H1 (cell line): ENCODE data around the gene NASP. TPM values are rescaled to one million over a fixed set of nuclear protein-coding genes. Genes with fewer than 3 reads are reported as not detected.

ENCODE experiments used
- CTCF ChIA-PET: fragments of 300-600 bp; sonication (Branson Sonifier 250); formaldehyde crosslinking; loops from one replicate; lab custom pipeline; 2021; ENCODE audit not compliant: partially characterized antibody; lab: Charles Lee
- POLR2A ChIA-PET: fragments of 300-600 bp; sonication (Branson Sonifier 250); formaldehyde crosslinking; loops from one replicate; lab custom pipeline; 2021; ENCODE audit warnings: inconsistent platforms; ENCODE audit not compliant: partially characterized antibody; lab: Charles Lee
- DNase-seq, 2 experiments: peaks; one replicate each; pipeline versions ENCODE4 v3.0.0 to v3.0.0-alpha.2; 2010 to 2022; ENCODE audit warnings: low spot score in 2 of 2, low read depth in 1 of 2, mixed read lengths in 1 of 2
- FAIRE-seq: peaks from 2 replicates; lab custom pipeline; 2011; peaks lifted over from hg19 to GRCh38; lab: Jason Lieb, UNC
- H2AFZ ChIP-seq: 2 replicates; pipeline ENCODE4 v1.8.1; 2012; ENCODE audit warnings: low read length, inconsistent platforms
- H2AK5ac ChIP-seq: 2 replicates; pipeline ENCODE4 v1.6.1; 2013; ENCODE audit warnings: low read depth, low read length
- H2BK120ac ChIP-seq: replicated peaks from 2 replicates; pipeline ENCODE3; 2013; ENCODE audit warnings: low read depth, low read length, inconsistent platforms
- H2BK12ac ChIP-seq: 2 replicates; pipeline ENCODE4 v1.6.1; 2013; ENCODE audit warnings: low read depth, low read length
- H2BK15ac ChIP-seq: 2 replicates; pipeline ENCODE4 v1.6.1; 2013; ENCODE audit warnings: low read length
- H2BK20ac ChIP-seq: 2 replicates; pipeline ENCODE4 v1.6.1; 2013; ENCODE audit warnings: low read length
- H2BK5ac ChIP-seq: 2 replicates; pipeline ENCODE4 v1.6.1; 2013; ENCODE audit warnings: low read depth, low read length
- H3K14ac ChIP-seq: 2 replicates; pipeline ENCODE4 v1.6.1; 2013; ENCODE audit warnings: inconsistent platforms; ENCODE audit not compliant: insufficient read length
- H3K18ac ChIP-seq: 2 replicates; pipeline ENCODE4 v1.6.1; 2013; ENCODE audit warnings: low read length; ENCODE audit errors: extremely low read depth
- H3K23ac ChIP-seq: 2 replicates; pipeline ENCODE4 v1.6.1; 2013; ENCODE audit warnings: inconsistent platforms; ENCODE audit not compliant: insufficient read length
- H3K23me2 ChIP-seq: 2 replicates; pipeline ENCODE4 v1.6.1; 2013; ENCODE audit warnings: low read depth, low read length
- H3K27ac ChIP-seq: 2 replicates; pipeline ENCODE4 v1.6.1; 2011; ENCODE audit warnings: low read depth, low read length, inconsistent platforms
- H3K27me3 ChIP-seq, 4 experiments: replicated peaks in 1 of 4; 1 replicate in 1 of 4; 2 replicates in 3 of 4; pipeline versions ENCODE4 v1.6.1 to v1.8.1; 2011 to 2013; ENCODE audit warnings: low read length in 3 of 4, mild to moderate bottlenecking in 3 of 4, inconsistent platforms in 2 of 4, mixed read lengths in 2 of 4, moderate library complexity in 1 of 4; ENCODE audit not compliant: control insufficient read depth in 3 of 4, insufficient read depth in 3 of 4; ENCODE audit errors: extremely low read depth in 1 of 4
- H3K36me3 ChIP-seq, 4 experiments: 2 replicates each; pipeline versions ENCODE4 v1.6.1 to v1.8.1; 2011 to 2013; ENCODE audit warnings: mild to moderate bottlenecking in 4 of 4, low read length in 3 of 4, moderate library complexity in 2 of 4, control low read depth in 1 of 4, inconsistent platforms in 1 of 4; ENCODE audit not compliant: insufficient read depth in 4 of 4, control insufficient read depth in 2 of 4
- H3K4ac ChIP-seq: replicated peaks from 2 replicates; pipeline ENCODE3; 2013; ENCODE audit warnings: low read length, low read depth, mixed read lengths, inconsistent platforms; ENCODE audit not compliant: insufficient read length
- H3K4me1 ChIP-seq, 4 experiments: replicated peaks in 1 of 4; 1 replicate in 1 of 4; 2 replicates in 3 of 4; pipeline versions ENCODE4 v1.6.1 to v1.8.1; 2011 to 2013; ENCODE audit warnings: low read length in 3 of 4, inconsistent platforms in 2 of 4, mixed read lengths in 1 of 4; ENCODE audit not compliant: insufficient read depth in 4 of 4, control insufficient read depth in 3 of 4
- H3K4me2 ChIP-seq, 2 experiments: 2 replicates each; pipeline versions ENCODE4 v1.6.1 to v1.8.1; 2011 to 2013; ENCODE audit warnings: low read depth in 2 of 2, low read length in 2 of 2, control low read depth in 1 of 2, inconsistent platforms in 1 of 2, mild to moderate bottlenecking in 1 of 2; ENCODE audit not compliant: insufficient read depth in 1 of 2
- H3K4me3 ChIP-seq, 4 experiments: fragments of 200-600, 300-600 bp in 1 of 4; sonication (generic), shearing (Covaris generic), sonication (Bioruptor Twin) in 1 of 4; 2 replicates each; pipeline versions ENCODE4 v1.5.1 to v1.8.1; 2011 to 2016; ENCODE audit warnings: low read length in 4 of 4, low read depth in 3 of 4, control low read depth in 2 of 4, inconsistent platforms in 2 of 4, mild to moderate bottlenecking in 2 of 4, mixed read lengths in 1 of 4, moderate library complexity in 1 of 4; ENCODE audit not compliant: insufficient read depth in 2 of 4; ENCODE audit errors: extremely low read depth in 1 of 4
- H3K56ac ChIP-seq: replicated peaks from 2 replicates; pipeline ENCODE3; 2013; ENCODE audit warnings: low read depth, mild to moderate bottlenecking, mixed read lengths, low read length, inconsistent platforms; ENCODE audit not compliant: insufficient read length
- H3K79me1 ChIP-seq: 2 replicates; pipeline ENCODE4 v1.6.1; 2013; ENCODE audit warnings: low read depth, low read length, control low read depth
- H3K79me2 ChIP-seq, 2 experiments: 2 replicates each; pipeline versions ENCODE4 v1.6.1 to v1.8.1; 2012 to 2013; ENCODE audit warnings: low read length in 2 of 2, mild to moderate bottlenecking in 2 of 2, inconsistent platforms in 1 of 2; ENCODE audit not compliant: insufficient read depth in 2 of 2, control insufficient read depth in 1 of 2
- H3K9ac ChIP-seq, 4 experiments: replicated peaks in 1 of 4; 1 replicate in 1 of 4; 2 replicates in 3 of 4; pipeline versions ENCODE4 v1.6.1 to v1.8.1; 2011 to 2013; ENCODE audit warnings: low read depth in 3 of 4, low read length in 3 of 4, control low read depth in 2 of 4, mild to moderate bottlenecking in 2 of 4, moderate library complexity in 2 of 4, inconsistent platforms in 1 of 4; ENCODE audit errors: extremely low read depth in 1 of 4
- H3K9me3 ChIP-seq, 2 experiments: 2 replicates each; pipeline versions ENCODE4 v1.6.1 to v1.8.1; 2012 to 2013; ENCODE audit warnings: mild to moderate bottlenecking in 2 of 2, moderate library complexity in 2 of 2, control low read depth in 1 of 2, inconsistent platforms in 1 of 2, low read depth in 1 of 2, low read length in 1 of 2, mixed read lengths in 1 of 2; ENCODE audit not compliant: insufficient read depth in 2 of 2
- H4K20me1 ChIP-seq, 2 experiments: replicated peaks in 1 of 2; 2 replicates each; pipeline versions ENCODE3 to v1.8.1; 2011 to 2013; ENCODE audit warnings: inconsistent platforms in 2 of 2, low read length in 2 of 2, mild to moderate bottlenecking in 1 of 2; ENCODE audit not compliant: insufficient read depth in 2 of 2, control insufficient read depth in 1 of 2
- H4K5ac ChIP-seq: 2 replicates; pipeline ENCODE4 v1.6.1; 2013; ENCODE audit warnings: low read length, low read depth, mixed read lengths, inconsistent platforms; ENCODE audit not compliant: insufficient read length
- H4K8ac ChIP-seq: 2 replicates; pipeline ENCODE4 v1.8.0; 2013; ENCODE audit warnings: mild to moderate bottlenecking, moderate library complexity, low read length, inconsistent platforms; ENCODE audit not compliant: insufficient read depth; ENCODE audit errors: extremely low read depth
- H4K91ac ChIP-seq: replicated peaks from 2 replicates; pipeline ENCODE3; 2013; ENCODE audit warnings: low read length, mixed read lengths, inconsistent platforms; ENCODE audit not compliant: insufficient read length
- POLR2A ChIP-seq, 2 experiments: IDR thresholded peaks; 1 replicate in 1 of 2; 2 replicates in 1 of 2; pipeline ENCODE4 v1.6.1; 2011; ENCODE audit warnings: low read depth in 2 of 2, low read length in 2 of 2, mild to moderate bottlenecking in 2 of 2; ENCODE audit errors: control extremely low read depth in 1 of 2
- POLR2AphosphoS5 ChIP-seq: IDR thresholded peaks from 2 replicates; pipeline ENCODE4 v1.6.1; 2011; ENCODE audit warnings: low read depth, low read length
- SP4 ChIP-seq: IDR thresholded peaks from 2 replicates; pipeline ENCODE4 v1.6.1; 2012; ENCODE audit warnings: low read length, inconsistent platforms
- WGBS, 2 experiments: shearing (Covaris generic) in 1 of 2; methylation state at CpG; one replicate each; pipeline versions ENCODE4 v1.1.6 to v1.1.7; 2013 to 2015; ENCODE audit warnings: low lambda C conversion rate in 2 of 2, mixed read lengths in 2 of 2, inconsistent platforms in 1 of 2, low coverage in 1 of 2, missing lambda C conversion rate in 1 of 2; ENCODE audit not compliant: insufficient replicate concordance in 2 of 2, insufficient coverage in 1 of 2, insufficient read length in 1 of 2; ENCODE audit errors: extremely low coverage in 1 of 2, missing lambda C conversion rate in 1 of 2; 5-methylcytosine and 5-hydroxymethylcytosine counted together
- polyA plus RNA-seq, 7 experiments: library from polyadenylated mRNA; depleted of rRNA in 3 of 7; stranded (reverse) in 5 of 7; unstranded in 2 of 7; fragments of >200 nt in 5 of 7; fragments of 200-250 nt in 2 of 7; gene quantifications; 1 replicate in 5 of 7; 2 replicates in 1 of 7; 4 replicates in 1 of 7; pipeline versions ENCODE4 v1.2.1 to v1.2.3, GENCODE V29; 2011 to 2013; ENCODE audit warnings: missing spikeins in 2 of 7, mixed read lengths in 2 of 7
- total RNA-seq: library from RNA; stranded (reverse); fragmentation: NEBNext Ultra II Directional; extraction: Animal tissue kit (Norgen Biotek cat#: 25700); gene quantifications from 2 replicates; pipeline ENCODE4 v1.2.1, GENCODE V29; 2021
- TF ChIP-seq, protein P1 (sequence below), 3 experiments: IDR thresholded peaks; 1 replicate in 2 of 3; 2 replicates in 1 of 3; pipeline versions ENCODE4 v1.5.1 to v1.6.1; 2011; ENCODE audit warnings: low read length in 3 of 3, mild to moderate bottlenecking in 3 of 3, inconsistent platforms in 2 of 3, low read depth in 1 of 3, moderate library complexity in 1 of 3; ENCODE audit not compliant: insufficient read depth in 1 of 3; ENCODE audit errors: control extremely low read depth in 1 of 3

NASP gene
- total and polyA plus RNA-seq, 2 of the 8 experiments (the other 6 are each of a cell fraction or from before 2014, with no cell fraction given), result 263 to 647 TPM

DNA sequence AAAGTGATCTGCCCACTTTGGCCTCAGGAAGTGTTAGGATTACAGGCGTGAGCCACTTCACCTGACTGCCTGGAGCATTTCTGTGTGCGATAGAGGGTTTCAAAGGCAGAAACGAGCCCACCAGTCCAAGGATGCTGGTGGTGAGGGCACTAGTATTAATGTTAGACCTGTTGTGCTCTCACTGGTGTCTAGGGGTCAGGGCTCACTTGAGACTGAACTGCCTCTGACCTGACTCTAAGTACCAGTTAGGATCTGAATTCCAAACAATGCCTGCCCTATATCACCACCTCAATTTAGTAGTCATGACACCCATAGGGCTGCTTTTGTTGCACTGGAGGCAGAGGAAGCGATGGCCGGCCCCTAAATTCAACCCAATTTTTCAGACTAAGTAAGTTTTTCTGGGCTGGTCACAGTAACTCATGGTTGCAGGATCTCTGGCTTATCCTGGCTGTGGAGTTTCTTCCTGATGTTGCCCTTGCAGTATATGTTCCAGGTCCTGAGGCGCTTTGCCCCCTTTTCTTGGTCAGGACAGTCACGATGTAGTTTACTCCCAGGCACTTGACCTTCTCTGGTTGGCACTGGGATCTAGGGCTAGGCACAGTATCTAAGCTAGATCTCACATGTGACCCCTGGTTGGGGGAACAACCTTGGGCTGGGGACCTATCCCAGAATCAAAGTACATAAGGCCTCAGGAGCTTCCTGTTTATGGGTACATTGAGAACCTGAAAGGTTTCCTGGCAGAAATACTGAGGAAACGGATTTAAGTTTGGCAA, 35.5 kb downstream of the NASP start:
- Histone ChIP-seq H4K8ac (no peak overlapping the region), H3K4ac (no peak overlapping the region), H3K79me1 (no peaks in the 10 kb centered on the region), H3K23ac (no peak overlapping the region), H3K56ac (no peak overlapping the region), H3K4me1 (no peaks in the 10 kb centered on the region; a peak in 1 of 7 replicates), H2BK120ac (no peak overlapping the region), H2BK12ac (no peak overlapping the region), H3K4me3 (no peak overlapping the region), H2AK5ac (no peak overlapping the region), H3K9ac (no peak overlapping the region), H4K5ac (no peak overlapping the region), H2BK15ac (no peak overlapping the region), H3K79me2 (no peaks in the 10 kb centered on the region), H4K91ac (no peak overlapping the region), H4K20me1 (peaks cover 6 to 21% of the 10 kb centered on the region in 2 experiments), H3K36me3 (peaks cover 27 to 55% (median 38%) of the 10 kb centered on the region in 4 experiments), H3K27ac (no peak overlapping the region), H3K9me3 (no peaks in the 10 kb centered on the region), H3K27me3 (no peaks in the 10 kb centered on the region), H2AFZ (no peak overlapping the region), H3K18ac (no peak overlapping the region), H3K4me2 (no peak overlapping the region), H3K23me2 (no peaks in the 10 kb centered on the region), H2BK5ac (no peak overlapping the region), H2BK20ac (no peak overlapping the region), H3K14ac (no peak overlapping the region)
- POLR2A ChIA-PET, result interaction anchor here (0.8 to 6.0 kb wide), 9 partner anchors 8 to 549 kb away, joined by 3 to 47 read pairs (median 5); partner anchors contain the start of genes NASP and PRDX1
- no peak for FAIRE-seq
- CTCF ChIA-PET, result interaction anchor here (1.1 kb wide), 2 partner anchors 10 to 20 kb away, joined by 4 to 5 read pairs; no protein-coding TSS in a partner anchor
- DNase-seq, result no peak
- 69% methylated on average over 8 of the region's 8 CpGs; no CpG with 5 or more reads in 1 of the 2 experiments for WGBS, 2 experiments
- peak; percentile 32; the same call in 1 of the 2 replicates for TF ChIP-seq SP4
- peak; percentile 22 to 68 for TF ChIP-seq POLR2A (IDR thresholded peaks at IDR 0.05; ENCODE audit: control extremely low read depth in 1 of 2, low read depth in 2 of 2, low read length in 2 of 2)
- TF ChIP-seq, protein P1, sequence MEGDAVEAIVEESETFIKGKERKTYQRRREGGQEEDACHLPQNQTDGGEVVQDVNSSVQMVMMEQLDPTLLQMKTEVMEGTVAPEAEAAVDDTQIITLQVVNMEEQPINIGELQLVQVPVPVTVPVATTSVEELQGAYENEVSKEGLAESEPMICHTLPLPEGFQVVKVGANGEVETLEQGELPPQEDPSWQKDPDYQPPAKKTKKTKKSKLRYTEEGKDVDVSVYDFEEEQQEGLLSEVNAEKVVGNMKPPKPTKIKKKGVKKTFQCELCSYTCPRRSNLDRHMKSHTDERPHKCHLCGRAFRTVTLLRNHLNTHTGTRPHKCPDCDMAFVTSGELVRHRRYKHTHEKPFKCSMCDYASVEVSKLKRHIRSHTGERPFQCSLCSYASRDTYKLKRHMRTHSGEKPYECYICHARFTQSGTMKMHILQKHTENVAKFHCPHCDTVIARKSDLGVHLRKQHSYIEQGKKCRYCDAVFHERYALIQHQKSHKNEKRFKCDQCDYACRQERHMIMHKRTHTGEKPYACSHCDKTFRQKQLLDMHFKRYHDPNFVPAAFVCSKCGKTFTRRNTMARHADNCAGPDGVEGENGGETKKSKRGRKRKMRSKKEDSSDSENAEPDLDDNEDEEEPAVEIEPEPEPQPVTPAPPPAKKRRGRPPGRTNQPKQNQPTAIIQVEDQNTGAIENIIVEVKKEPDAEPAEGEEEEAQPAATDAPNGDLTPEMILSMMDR (IDR thresholded peaks at IDR 0.05; ENCODE audit: control extremely low read depth in 1 of 3, insufficient read depth in 1 of 3, low read depth in 1 of 3, low read length in 3 of 3), result peak in 1 of 3 experiments; percentile 2; a peak in 1 of 4 replicates
- peak; percentile 78 for TF ChIP-seq POLR2AphosphoS5
